ENCODE data around the gene CARF.

GRCh38 chr2:203016716-203017115, 104.6 kb downstream of the CARF start:
- TF ChIP-seq CTCF (conservative IDR thresholded peaks at IDR 0.05) (no peak), EZH2 (IDR thresholded peaks at IDR 0.05; ENCODE audit: low read depth) (no peak)

Measured in PC-9 (cell line).